Fibroblast of skin of back (primary cell): ENCODE results near the gene WASL.
"Not testable (repeated sequence)": the region's sequence is repeated elsewhere in the genome, so short reads cannot be mapped to it uniquely, and the experiment has no call there.

ENCODE experiments used
- DNase-seq: peaks from one replicate; pipeline ENCODE4 v3.0.0-alpha.2; 2013

The WASL gene

GRCh38 chr7:123656544-123657303, 92.1 kb downstream of the WASL start:
- DNase-seq: no peak

GRCh38 chr7:123655614-123656013, 93.2 kb downstream of the WASL start, which contains the start of gene LMOD2:
Gene LMOD2, plus strand, starts transcription at chr7:123655866. Its CDS starts 98 bp downstream, at chr7:123655964.
- DNase-seq: no peak

GRCh38 chr7:123653162-123653561, 95.6 kb downstream of the WASL start:
- DNase-seq: no peak

- no peak for DNase-seq
These were observed 96.4 kb downstream of the WASL start for GRCh38 chr7:123652406-123652805.

GRCh38 chr7:123650595-123650994, 98.2 kb downstream of the WASL start:
- no peak for DNase-seq

GRCh38 chr7:123649964-123650363, 98.8 kb downstream of the WASL start:
- no peak for DNase-seq

GRCh38 chr7:123647106-123647730, 101.6 kb downstream of the WASL start:
- DNase-seq: no peak

- no peak for DNase-seq
These were observed 103.3 kb downstream of the WASL start for GRCh38 chr7:123645516-123645915.

- peak; percentile 56 for DNase-seq
These were observed 105.0 kb downstream of the WASL start for GRCh38 chr7:123643495-123644441.

GRCh38 chr7:123641901-123642300, 106.9 kb downstream of the WASL start:
- no peak for DNase-seq

- DNase-seq: no peak
These were observed 108.2 kb downstream of the WASL start for GRCh38 chr7:123640583-123640982.

GRCh38 chr7:123639631-123640030, 109.2 kb downstream of the WASL start:
- DNase-seq: no peak

GRCh38 chr7:123637878-123638277, 110.9 kb downstream of the WASL start:
- no peak for DNase-seq

GRCh38 chr7:123637203-123637602, 111.6 kb downstream of the WASL start:
- no peak for DNase-seq

- DNase-seq: peak; percentile 17
These were observed 113.0 kb downstream of the WASL start for GRCh38 chr7:123635551-123636359.

GRCh38 chr7:123634011-123634573, 114.7 kb downstream of the WASL start:
- not testable (repeated sequence) for DNase-seq

GRCh38 chr7:123633553-123633952, 115.2 kb downstream of the WASL start:
- DNase-seq: peak; percentile 64

GRCh38 chr7:123632808-123633207, 116.0 kb downstream of the WASL start:
- DNase-seq: no peak
